IPS DF 6.9 (cell line): Measurements from ENCODE around the gene TGM5.

Source experiments
- DNase-seq: peaks from one replicate; pipeline ENCODE4 v3.0.0-alpha.2; 2013; ENCODE audit warnings: low read depth, low spot score
- H3K27ac ChIP-seq: one replicate; pipeline ENCODE4 v1.5.1; 2013; ENCODE audit warnings: low read length, control low read depth
- H3K27me3 ChIP-seq: 2 replicates; pipeline ENCODE4 v1.6.1; 2013; ENCODE audit warnings: mild to moderate bottlenecking, low read length; ENCODE audit not compliant: control insufficient read depth, insufficient read depth
- H3K36me3 ChIP-seq: 2 replicates; pipeline ENCODE4 v1.6.1; 2013; ENCODE audit warnings: low read length; ENCODE audit not compliant: control insufficient read depth, insufficient read depth
- H3K4me1 ChIP-seq: 2 replicates; pipeline ENCODE4 v1.6.1; 2013; ENCODE audit warnings: low read length; ENCODE audit not compliant: control insufficient read depth, insufficient read depth
- H3K4me3 ChIP-seq: 2 replicates; pipeline ENCODE4 v1.5.1; 2013; ENCODE audit warnings: mild to moderate bottlenecking, low read length
- H3K9me3 ChIP-seq: 2 replicates; pipeline ENCODE4 v1.6.1; 2013; ENCODE audit warnings: low read length, inconsistent platforms; ENCODE audit not compliant: control insufficient read depth, insufficient read depth
- whole genome bisulfite sequencing: extraction: QIAGEN DNeasy Blood & Tissue Kit; methylation state at CpG from one replicate; pipeline ENCODE4 v1.1.7; 2013; ENCODE audit warnings: mixed read lengths, missing lambda C conversion rate; ENCODE audit not compliant: insufficient read length, insufficient coverage; 5-methylcytosine and 5-hydroxymethylcytosine counted together

TGM5 gene

DNA sequence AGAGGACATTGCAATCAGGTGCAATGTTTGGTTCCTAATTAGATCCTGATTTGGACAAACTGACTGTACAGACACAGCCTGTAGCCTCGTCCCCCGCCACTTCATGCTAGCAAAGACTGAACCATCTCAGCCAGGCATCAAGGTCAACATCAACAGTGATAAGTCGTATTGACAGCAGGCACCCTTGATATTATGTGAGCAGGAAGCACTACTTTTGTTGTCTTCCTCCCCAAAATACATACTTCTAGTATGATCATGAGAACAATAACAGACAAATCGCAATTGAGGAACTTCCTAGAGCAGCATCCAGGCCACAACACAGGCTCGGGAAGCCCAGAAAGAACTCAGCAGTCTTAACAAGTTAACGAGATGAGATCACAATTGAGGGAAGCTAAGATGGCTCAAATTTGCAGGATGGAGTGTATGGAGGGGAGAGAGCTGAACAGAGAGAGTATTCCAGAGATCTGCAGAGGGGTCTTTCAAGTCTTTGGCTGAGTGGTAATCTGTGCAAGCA is 20.4 kb downstream of the TGM5 start:
- no peak for DNase-seq
- Histone ChIP-seq H3K36me3 (no peaks in the 10 kb centered on the region), H3K4me1 (no peaks in the 10 kb centered on the region), H3K9me3 (no peaks in the 10 kb centered on the region), H3K27me3 (no peaks in the 10 kb centered on the region), H3K4me3 (no peak overlapping the region), H3K27ac (no peak overlapping the region)
- no CpG with 5 or more reads among the region's 6 CpGs for WGBS

DNA sequence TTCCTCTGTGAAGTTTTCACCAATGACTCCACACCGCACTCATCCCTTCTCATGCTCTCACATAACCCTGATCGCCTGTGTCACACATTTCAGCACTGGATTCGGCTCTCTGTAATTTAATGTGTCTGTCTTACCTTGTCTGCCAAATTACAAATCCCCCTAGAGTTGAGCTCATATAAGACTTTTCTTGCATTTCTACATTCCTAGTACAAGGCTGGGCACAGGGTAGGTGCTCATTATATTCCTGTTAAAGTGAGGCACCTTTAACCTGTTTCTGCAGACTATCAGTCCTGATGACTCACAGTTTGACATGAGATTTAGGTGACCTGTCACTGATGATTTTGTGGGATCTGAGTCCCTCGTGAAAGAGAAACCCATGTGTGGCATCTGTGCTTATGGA is 22.6 kb downstream of the TGM5 start:
- H3K4me1 ChIP-seq = no peaks in the 10 kb centered on the region
- no CpG with 5 or more reads among the region's 4 CpGs for WGBS

DNA sequence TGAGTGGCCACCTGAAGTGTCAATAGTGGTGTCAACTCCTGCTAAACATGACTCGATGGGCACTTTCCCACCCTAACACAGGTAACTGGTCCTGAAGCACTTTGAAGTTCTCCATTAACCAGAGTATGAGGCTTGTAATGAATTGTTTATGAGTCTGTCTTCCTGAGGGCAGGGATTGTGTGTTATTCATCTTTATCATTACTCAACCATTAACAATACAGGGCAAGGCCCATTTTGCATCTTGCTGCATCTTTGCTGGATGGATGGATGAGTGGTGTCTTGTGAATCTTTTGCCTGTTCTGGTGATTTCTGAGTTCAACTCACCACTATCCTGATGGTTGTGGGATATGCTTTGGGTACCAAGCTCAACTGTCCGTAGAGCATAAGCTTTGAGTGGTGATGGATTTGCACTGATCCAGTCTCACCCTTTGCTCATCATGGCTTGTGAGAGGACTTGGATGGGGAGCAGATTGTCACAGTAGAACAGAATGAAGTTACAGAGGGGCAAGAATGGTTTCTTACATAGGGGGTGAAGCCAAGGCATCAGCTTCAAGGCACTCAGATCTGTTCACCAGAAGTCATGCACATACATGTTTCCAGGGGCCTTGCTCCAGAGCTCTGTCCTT is 23.6 kb downstream of the TGM5 start:
- H3K27me3 ChIP-seq = no peaks in the 10 kb centered on the region
- no CpG with 5 or more reads among the region's 2 CpGs for WGBS
- no peaks in the 10 kb centered on the region for H3K9me3 ChIP-seq
- H3K4me1 ChIP-seq = no peaks in the 10 kb centered on the region
- no peak overlapping the region for H3K4me3 ChIP-seq
- no peak for DNase-seq
- no peak overlapping the region for H3K27ac ChIP-seq
- no peaks in the 10 kb centered on the region for H3K36me3 ChIP-seq

More for the DNA sequence above, 22.6 kb downstream of the TGM5 start:
- no peaks in the 10 kb centered on the region for H3K36me3 ChIP-seq
- H3K9me3 ChIP-seq = no peaks in the 10 kb centered on the region
- no peak overlapping the region for H3K27ac ChIP-seq
- no peak for DNase-seq
- no peaks in the 10 kb centered on the region for H3K27me3 ChIP-seq
- H3K4me3 ChIP-seq = no peak overlapping the region

DNA sequence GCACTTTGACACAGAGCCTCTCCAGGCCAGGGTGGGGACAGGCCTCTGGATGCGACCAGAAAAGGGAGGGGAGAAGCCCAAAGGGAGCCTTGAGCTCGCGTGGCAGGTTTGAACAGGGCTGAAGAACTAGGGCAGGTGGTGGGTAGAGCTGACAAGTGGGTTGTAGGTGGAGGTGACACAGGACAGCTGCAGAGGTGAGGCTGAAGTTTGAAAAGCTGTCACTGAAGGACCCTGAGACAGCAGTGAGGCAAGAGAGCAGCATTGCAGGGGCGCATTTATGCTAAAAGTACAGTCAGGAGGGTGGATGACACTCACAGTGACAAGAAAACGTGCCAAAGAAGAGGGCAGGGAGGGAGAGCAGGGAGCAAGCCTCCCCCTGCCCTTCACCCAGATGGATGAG is 24.1 kb downstream of the TGM5 start:
- no peak overlapping the region for H3K27ac ChIP-seq
- no CpG with 5 or more reads among the region's 5 CpGs for WGBS
- H3K4me3 ChIP-seq = no peak overlapping the region
- no peak for DNase-seq
- no peaks in the 10 kb centered on the region for H3K27me3 ChIP-seq
- H3K4me1 ChIP-seq = no peaks in the 10 kb centered on the region
- H3K9me3 ChIP-seq = no peaks in the 10 kb centered on the region
- H3K36me3 ChIP-seq = no peaks in the 10 kb centered on the region

DNA sequence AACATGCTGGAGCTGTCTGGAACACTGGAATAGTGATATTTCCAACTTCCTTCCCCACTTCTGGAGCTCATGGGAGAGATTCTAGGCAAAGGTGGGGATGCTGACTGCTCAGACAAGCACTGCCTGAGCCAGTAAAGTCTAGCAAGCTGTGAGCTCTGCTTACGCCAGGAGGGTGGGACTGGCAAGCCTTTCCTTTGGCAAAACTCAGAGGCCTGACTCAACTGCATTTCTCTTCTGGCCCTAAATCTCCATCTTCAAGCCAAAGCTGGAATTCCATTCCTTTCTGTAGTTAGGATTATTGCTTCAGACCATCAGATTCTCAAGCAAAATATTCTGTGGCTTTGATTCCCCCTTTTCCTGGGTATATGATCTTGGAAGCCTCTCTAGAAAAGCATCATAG is 25.6 kb downstream of the TGM5 start:
- DNase-seq = no peak
- no peak overlapping the region for H3K4me3 ChIP-seq
- no peaks in the 10 kb centered on the region for H3K9me3 ChIP-seq
- no peaks in the 10 kb centered on the region for H3K27me3 ChIP-seq
- H3K4me1 ChIP-seq = no peaks in the 10 kb centered on the region
- no peaks in the 10 kb centered on the region for H3K36me3 ChIP-seq
- WGBS = no CpG with 5 or more reads among the region's 1 CpG
- no peak overlapping the region for H3K27ac ChIP-seq

DNA sequence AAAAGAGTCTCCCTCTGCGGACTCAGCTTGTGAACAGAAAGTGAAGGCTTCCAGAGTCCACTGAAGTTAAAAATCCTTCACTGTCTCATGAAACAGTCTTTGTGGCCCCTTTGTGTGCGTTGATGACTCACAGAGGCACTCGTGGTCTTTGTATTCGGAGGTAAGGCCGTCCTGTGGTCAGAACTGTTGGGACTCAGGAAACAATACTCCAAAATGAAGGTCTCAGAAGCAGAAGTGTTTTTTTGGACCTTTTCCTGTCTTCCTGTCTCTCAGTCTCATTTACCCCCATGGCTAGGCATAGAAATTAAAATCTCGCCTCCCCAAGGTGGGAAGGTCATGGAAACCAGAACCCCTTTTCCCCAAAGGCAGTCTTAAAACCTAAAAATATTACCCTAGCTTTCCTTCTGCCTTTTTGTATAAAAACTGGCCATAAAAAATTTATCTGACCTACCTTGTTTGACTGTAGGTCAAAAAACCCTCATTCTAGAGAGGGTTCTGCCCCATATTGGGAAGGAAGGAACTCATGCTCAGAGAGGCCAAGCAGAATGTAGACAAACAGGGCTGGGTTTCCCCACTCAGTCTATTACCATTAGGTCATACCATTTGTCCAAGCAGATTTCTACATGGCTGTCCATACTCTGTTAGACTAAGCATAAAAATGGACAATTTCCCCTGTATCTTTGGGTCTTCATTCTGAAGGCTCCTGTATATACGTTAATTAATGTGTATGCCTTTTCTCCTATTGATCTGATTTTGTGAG is 26.8 kb downstream of the TGM5 start:
- Histone ChIP-seq H3K27ac (no peak overlapping the region), H3K4me1 (no peaks in the 10 kb centered on the region), H3K36me3 (no peaks in the 10 kb centered on the region), H3K4me3 (no peak overlapping the region), H3K9me3 (no peaks in the 10 kb centered on the region), H3K27me3 (no peaks in the 10 kb centered on the region)
- no peak for DNase-seq
- no CpG with 5 or more reads among the region's 7 CpGs for WGBS

DNA sequence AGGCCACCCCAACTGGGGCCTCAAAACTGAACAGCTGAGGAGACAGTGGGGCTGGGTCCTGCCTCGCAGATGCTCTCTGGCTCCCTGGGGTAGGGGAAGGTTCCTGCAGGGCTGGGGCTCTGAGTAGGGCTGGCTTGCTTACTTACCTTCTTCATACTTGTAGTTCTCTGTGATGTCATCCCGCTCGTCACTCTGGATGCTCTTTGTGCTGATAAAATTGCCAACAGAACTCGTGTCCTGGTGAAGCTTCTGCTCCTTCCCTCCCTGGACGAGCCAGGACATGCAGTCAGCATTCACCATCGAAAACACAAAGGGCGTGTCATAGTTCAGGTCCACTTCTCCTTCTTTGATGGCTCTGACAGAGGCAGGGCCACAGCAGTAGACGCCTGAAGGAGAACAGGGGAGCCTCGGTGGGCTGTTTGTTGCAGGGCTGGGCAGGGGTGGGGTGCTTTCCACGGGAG is 28.0 kb downstream of the TGM5 start:
- Histone ChIP-seq H3K36me3 (no peaks in the 10 kb centered on the region), H3K27ac (no peak overlapping the region), H3K27me3 (no peaks in the 10 kb centered on the region), H3K9me3 (no peaks in the 10 kb centered on the region), H3K4me3 (no peak overlapping the region), H3K4me1 (no peaks in the 10 kb centered on the region)
- no peak for DNase-seq
- WGBS = no CpG with 5 or more reads among the region's 10 CpGs

DNA sequence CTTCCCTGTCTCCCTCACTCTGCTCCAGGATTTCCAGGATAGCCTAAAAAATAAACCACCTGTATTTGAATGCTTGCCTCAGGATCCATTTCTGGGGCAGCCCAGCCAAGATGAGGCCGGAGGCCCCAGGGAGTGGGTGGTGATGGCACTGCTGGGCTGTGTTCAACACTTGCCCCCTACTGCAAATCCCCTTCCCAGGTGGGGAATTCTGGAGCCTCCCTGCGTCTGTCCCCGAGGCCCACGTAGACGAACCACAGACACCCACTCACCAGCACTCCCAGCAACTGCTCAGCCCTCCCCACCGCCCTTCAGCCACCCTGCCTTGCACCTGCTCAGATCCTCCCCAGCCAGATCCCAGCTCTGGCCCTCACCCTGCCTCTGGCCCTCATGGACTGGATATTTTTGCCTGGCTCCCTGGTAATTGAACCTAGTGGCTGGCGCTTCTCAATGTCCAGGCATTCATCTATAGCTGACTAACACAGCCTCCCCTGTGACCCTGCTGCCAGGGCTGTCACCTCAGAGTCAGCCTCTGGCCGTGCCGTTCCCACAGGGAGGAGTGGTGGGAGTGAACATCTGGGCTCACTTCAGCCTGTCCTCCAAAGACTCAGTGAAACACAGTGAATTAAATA is 28.8 kb downstream of the TGM5 start:
- Histone ChIP-seq H3K4me3 (no peak overlapping the region), H3K27ac (no peak overlapping the region), H3K27me3 (no peaks in the 10 kb centered on the region), H3K36me3 (no peaks in the 10 kb centered on the region), H3K4me1 (no peaks in the 10 kb centered on the region), H3K9me3 (no peaks in the 10 kb centered on the region)
- WGBS = no CpG with 5 or more reads among the region's 9 CpGs
- DNase-seq = no peak

DNA sequence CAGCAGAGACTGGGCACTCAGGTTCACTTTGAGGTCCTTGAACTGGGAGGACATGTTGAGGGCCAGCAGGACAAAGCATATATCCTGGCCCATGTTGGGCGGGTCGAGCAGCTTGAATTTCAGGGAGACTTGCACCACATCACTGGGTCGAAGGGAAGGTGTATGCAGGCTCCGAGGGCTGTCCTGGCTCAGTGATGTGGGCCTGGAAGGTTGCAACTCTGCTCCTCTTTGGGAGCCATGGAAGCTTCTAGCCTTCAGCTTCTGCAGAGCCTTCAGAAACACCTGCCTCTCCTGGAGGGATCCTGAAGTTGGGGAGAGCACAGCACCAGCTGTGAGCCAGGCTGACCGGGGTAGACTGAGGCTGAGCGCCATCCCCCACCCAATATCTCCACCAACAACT is 31.2 kb downstream of the TGM5 start:
- H3K27me3 ChIP-seq = no peaks in the 10 kb centered on the region
- H3K9me3 ChIP-seq = no peaks in the 10 kb centered on the region
- no peak overlapping the region for H3K27ac ChIP-seq
- no peaks in the 10 kb centered on the region for H3K36me3 ChIP-seq
- no peak overlapping the region for H3K4me3 ChIP-seq
- WGBS = no CpG with 5 or more reads among the region's 6 CpGs
- DNase-seq = no peak
- no peaks in the 10 kb centered on the region for H3K4me1 ChIP-seq

DNA sequence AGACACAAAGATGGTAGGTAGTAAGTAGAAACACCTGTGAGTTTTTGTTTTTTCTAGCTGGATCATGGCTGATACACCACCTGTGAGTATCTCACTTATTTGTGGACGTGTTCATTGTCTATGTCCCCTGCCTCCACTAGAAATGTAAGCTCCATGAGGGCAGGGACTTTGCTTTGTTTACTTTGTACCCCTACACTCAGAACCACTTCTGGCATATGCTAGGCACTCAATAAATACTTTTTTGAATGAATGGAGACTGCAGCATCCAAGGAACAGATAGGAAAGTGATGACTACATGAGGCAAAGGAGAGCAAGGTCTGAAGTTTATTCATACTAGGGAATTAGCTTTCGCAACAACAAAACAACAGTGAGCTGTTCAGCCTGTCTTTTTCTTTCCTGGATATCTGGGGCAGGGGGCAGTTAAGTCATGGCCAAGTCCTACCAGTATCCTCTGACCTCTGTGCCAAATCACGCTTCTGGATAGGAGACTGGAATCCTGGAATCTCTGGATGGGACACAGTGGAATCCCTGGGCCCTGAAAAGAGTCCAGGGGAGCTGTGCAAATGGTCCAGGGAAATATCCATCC is 34.3 kb downstream of the TGM5 start:
- Histone ChIP-seq H3K4me3 (no peak overlapping the region), H3K9me3 (no peaks in the 10 kb centered on the region), H3K27me3 (no peaks in the 10 kb centered on the region), H3K27ac (no peak overlapping the region), H3K4me1 (no peaks in the 10 kb centered on the region), H3K36me3 (no peaks in the 10 kb centered on the region)
- DNase-seq = no peak
- no CpG with 5 or more reads among the region's 3 CpGs for WGBS
